Measurements from ENCODE around the gene TMEM151B. TPM values are rescaled to one million over a fixed set of nuclear protein-coding genes. Genes with fewer than 3 reads are reported as not detected.
A peak's percentile ranks its signal among the peaks of the same experiment; 100 is the strongest.

The TMEM151B gene
- total RNA-seq, 4 donors from 2014 or later, result 0.14 to 3.8 (median 1.7) TPM

DNA sequence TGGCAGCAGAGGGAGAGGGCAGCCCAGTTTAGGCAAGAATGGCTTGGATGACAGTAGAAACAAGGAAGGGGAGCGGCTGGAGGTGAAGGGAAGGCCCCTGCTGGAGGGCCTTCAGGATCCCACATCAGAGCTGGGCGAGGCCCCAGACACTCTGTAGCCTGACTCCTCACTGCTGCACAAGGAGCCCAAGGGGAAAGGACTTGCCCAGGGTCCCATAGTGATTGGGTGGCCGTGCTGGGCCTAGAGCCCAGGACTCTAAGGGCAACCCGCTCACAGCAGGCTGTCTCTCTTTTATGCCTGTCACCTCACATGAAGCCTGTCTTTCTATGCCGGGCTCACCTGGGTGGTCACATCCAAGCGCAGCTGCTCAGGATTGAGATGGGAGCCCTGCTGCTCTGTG, 33.6 kb downstream of the TMEM151B start:
- Histone ChIP-seq H3K4me1 (no peaks in the 10 kb centered on the region), H3K9me3 (no peaks in the 10 kb centered on the region), H3K36me3 (peaks cover 0 to 29% (median 11%) of the 10 kb centered on the region in 4 donors), H3K4me3 (no peak overlapping the region), H3K27ac (no peak overlapping the region), H3K27me3 (no peaks in the 10 kb centered on the region)
- no peak for DNase-seq
- intact Hi-C loops (cut with DNase I; ENCODE audit: low total_unique reads) (no loop called here), in situ Hi-C loops (cut with MboI; ENCODE audit: low pct_ligation_motif_present in 1 of 4, low pct_unique_long_range_greater_than_20kb in 1 of 4, low sequenced_read_pairs in 3 of 4) (no loop called here)
- no peak for TF ChIP-seq EP300 (IDR thresholded peaks at IDR 0.05; ENCODE audit: low read depth)
- TF ChIP-seq POLR2AphosphoS5 (IDR thresholded peaks at IDR 0.05), result no peak
- TF ChIP-seq, protein P1, sequence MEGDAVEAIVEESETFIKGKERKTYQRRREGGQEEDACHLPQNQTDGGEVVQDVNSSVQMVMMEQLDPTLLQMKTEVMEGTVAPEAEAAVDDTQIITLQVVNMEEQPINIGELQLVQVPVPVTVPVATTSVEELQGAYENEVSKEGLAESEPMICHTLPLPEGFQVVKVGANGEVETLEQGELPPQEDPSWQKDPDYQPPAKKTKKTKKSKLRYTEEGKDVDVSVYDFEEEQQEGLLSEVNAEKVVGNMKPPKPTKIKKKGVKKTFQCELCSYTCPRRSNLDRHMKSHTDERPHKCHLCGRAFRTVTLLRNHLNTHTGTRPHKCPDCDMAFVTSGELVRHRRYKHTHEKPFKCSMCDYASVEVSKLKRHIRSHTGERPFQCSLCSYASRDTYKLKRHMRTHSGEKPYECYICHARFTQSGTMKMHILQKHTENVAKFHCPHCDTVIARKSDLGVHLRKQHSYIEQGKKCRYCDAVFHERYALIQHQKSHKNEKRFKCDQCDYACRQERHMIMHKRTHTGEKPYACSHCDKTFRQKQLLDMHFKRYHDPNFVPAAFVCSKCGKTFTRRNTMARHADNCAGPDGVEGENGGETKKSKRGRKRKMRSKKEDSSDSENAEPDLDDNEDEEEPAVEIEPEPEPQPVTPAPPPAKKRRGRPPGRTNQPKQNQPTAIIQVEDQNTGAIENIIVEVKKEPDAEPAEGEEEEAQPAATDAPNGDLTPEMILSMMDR (IDR thresholded peaks at IDR 0.05), result no peak
- TF ChIP-seq POLR2A (IDR thresholded peaks at IDR 0.05), result no peak
- WGBS, 2 donors (ENCODE audit: low coverage in 1 of 2), result 93% methylated on average over 5 of the region's 6 CpGs; no CpG with 5 or more reads in 1 of the 2 donors

DNA sequence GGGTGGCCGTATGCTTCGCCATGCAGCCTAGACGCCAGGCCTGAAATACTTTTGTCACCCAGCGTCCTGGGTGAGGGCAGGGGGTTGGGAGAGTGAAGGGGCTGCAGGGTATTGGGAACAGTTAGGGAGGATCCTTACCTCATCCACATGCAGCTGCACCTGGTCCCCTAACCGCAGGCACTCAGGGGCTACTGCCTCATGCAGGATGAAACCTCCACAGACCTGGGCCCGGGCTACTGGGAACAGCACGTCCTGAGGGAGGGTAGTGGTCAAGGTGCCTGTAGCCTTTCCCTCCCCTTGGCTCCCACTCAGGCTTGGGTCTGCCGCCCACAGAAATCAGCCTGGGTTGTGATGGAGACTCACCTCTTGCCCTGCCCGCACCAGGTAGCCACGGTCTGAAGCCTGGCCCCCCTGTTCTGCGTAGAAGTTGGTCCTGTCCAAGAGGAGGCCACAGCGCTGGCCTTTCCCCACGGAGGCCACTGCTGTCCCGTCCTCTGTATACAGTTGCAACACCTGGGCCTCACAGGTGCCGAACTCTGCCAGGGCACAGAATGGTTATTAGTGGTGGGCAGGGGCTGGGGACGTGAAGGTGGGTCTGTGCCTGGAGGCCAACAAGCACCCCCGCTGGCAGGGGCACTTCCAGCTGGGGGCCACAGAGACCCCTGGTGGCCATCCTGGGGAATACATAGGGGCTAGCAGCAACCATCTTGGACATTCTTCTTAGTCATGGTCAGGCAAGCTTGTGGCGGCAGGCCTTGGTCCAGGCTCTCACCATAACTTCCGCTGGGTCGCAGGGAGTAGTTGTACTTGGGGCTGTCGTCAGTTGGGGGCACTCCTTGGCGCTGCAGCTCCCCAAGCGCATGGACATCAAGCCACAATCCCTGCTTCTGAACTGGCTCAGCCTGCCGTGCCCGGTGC, 34.3 kb downstream of the TMEM151B start:
- in situ Hi-C loops (cut with MboI; ENCODE audit: low pct_ligation_motif_present in 1 of 4, low pct_unique_long_range_greater_than_20kb in 1 of 4, low sequenced_read_pairs in 3 of 4), result no loop called here
- intact Hi-C loops (cut with DNase I; ENCODE audit: low total_unique reads), result no loop called here
- Histone ChIP-seq H3K36me3 (peaks cover 0 to 31% (median 11%) of the 10 kb centered on the region in 4 donors), H3K4me1 (no peaks in the 10 kb centered on the region), H3K27me3 (no peaks in the 10 kb centered on the region), H3K9me3 (no peaks in the 10 kb centered on the region), H3K4me3 (no peak overlapping the region), H3K27ac (no peak overlapping the region)
- WGBS, 2 donors (ENCODE audit: low coverage in 1 of 2), result 83% methylated on average over 24 of the region's 25 CpGs; no CpG with 5 or more reads in 1 of the 2 donors
- DNase-seq, result no peak
- TF ChIP-seq EP300 (IDR thresholded peaks at IDR 0.05; ENCODE audit: low read depth) (no peak), POLR2A (IDR thresholded peaks at IDR 0.05) (no peak), POLR2AphosphoS5 (IDR thresholded peaks at IDR 0.05) (no peak)
- TF ChIP-seq, protein P1 (IDR thresholded peaks at IDR 0.05), result peak; percentile 56 to 76 (median 70)

DNA sequence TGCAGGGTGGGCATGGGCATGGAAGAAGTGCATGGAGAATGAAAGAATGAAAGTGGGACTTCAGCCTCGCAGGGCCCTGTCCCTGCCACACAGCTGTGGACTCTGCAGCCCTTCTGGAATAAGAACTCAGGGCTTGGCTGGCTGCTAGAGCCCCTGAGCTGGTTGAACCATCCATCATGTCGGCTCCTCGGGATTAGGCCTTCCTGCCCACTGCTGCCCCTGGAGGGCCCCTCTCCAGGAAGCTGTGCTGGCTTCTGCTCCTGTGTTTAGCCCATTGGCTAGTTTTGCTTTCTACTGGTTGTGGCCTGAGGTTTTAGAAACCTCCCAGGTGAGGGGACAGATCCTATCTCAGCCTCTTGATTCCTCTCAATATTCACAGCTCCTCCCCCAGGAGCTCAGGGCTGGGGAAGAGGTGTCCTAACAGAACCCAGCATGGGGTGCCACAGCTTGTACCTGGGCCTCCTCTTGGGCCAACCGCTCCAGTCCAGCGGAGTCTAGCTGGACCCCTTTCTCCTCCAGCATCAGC, 35.0 kb downstream of the TMEM151B start:
- TF ChIP-seq POLR2A (IDR thresholded peaks at IDR 0.05), result no peak
- intact Hi-C loops (cut with DNase I; ENCODE audit: low total_unique reads), result no loop called here

GRCh38 chr6:44306710-44307109, 36.5 kb downstream of the TMEM151B start:
- in situ Hi-C loops (cut with MboI; ENCODE audit: low pct_ligation_motif_present in 1 of 4, low pct_unique_long_range_greater_than_20kb in 1 of 4, low sequenced_read_pairs in 3 of 4) (no loop called here), intact Hi-C loops (cut with DNase I; ENCODE audit: low total_unique reads) (no loop called here)
- H3K27me3 ChIP-seq, result no peaks in the 10 kb centered on the region
- peaks cover 0 to 7% (median 2%) of the 10 kb centered on the region in 4 donors for H3K4me1 ChIP-seq
- peaks cover 0 to 37% (median 9%) of the 10 kb centered on the region in 4 donors for H3K36me3 ChIP-seq
- DNase-seq, result no peak
- TF ChIP-seq EP300 (IDR thresholded peaks at IDR 0.05; ENCODE audit: low read depth) (no peak), POLR2A (IDR thresholded peaks at IDR 0.05) (no peak), POLR2AphosphoS5 (IDR thresholded peaks at IDR 0.05) (no peak)
- TF ChIP-seq, protein P1 (IDR thresholded peaks at IDR 0.05), result no peak
- H3K27ac ChIP-seq, result no peak overlapping the region
- no peaks in the 10 kb centered on the region for H3K9me3 ChIP-seq
- 80 to 89% methylated on average over 1 to 8 of the region's 8 CpGs for WGBS, 2 donors (ENCODE audit: low coverage in 1 of 2)
- no peak overlapping the region for H3K4me3 ChIP-seq

More for the DNA sequence above, 35.0 kb downstream of the TMEM151B start:
- in situ Hi-C loops (cut with MboI; ENCODE audit: low pct_ligation_motif_present in 1 of 4, low pct_unique_long_range_greater_than_20kb in 1 of 4, low sequenced_read_pairs in 3 of 4), result no loop called here
- Histone ChIP-seq H3K27me3 (no peaks in the 10 kb centered on the region), H3K36me3 (peaks cover 0 to 37% (median 11%) of the 10 kb centered on the region in 4 donors), H3K4me1 (peaks cover 0 to 3% (median 1%) of the 10 kb centered on the region in 4 donors), H3K9me3 (no peaks in the 10 kb centered on the region), H3K4me3 (no peak overlapping the region), H3K27ac (no peak overlapping the region)
- DNase-seq, result no peak
- WGBS, 2 donors (ENCODE audit: low coverage in 1 of 2), result 83% methylated on average over 5 of the region's 5 CpGs; no CpG with 5 or more reads in 1 of the 2 donors

Measured in transverse colon (tissue), 4 donors.